DND-41 (cell line): Measurements from ENCODE around the gene FASTK.

Source experiments
- ATAC-seq: fragments of 200-7000 bp; cut with Tn5 transposase; 3 replicates; pipeline ENCODE4 v1.9.1; 2021; ENCODE audit warnings: low read depth; ENCODE audit not compliant: insufficient read depth
- DNase-seq: peaks from one replicate; pipeline ENCODE4 v3.0.0-alpha.2; 2020
- H2AFZ ChIP-seq: 2 replicates; pipeline ENCODE4 v1.6.0; 2012; ENCODE audit warnings: low read depth, low read length
- H3K27ac ChIP-seq: 2 replicates; pipeline ENCODE4 v1.5.1; 2012; ENCODE audit warnings: low read length, inconsistent platforms
- H3K27me3 ChIP-seq: fragments of 200-600 bp; sonication (generic); 2 replicates; pipeline ENCODE4 v1.6.0; 2012; ENCODE audit warnings: low read length, mild to moderate bottlenecking, inconsistent platforms; ENCODE audit not compliant: insufficient read depth, poor library complexity
- H3K36me3 ChIP-seq: 2 replicates; pipeline ENCODE4 v1.5.1; 2012; ENCODE audit warnings: low read length, inconsistent platforms; ENCODE audit not compliant: insufficient read depth
- H3K4me1 ChIP-seq: 2 replicates; pipeline ENCODE4 v1.5.1; 2012; ENCODE audit warnings: mild to moderate bottlenecking, low read length; ENCODE audit not compliant: insufficient read depth
- H3K4me2 ChIP-seq: 2 replicates; pipeline ENCODE4 v1.6.0; 2012; ENCODE audit warnings: mild to moderate bottlenecking, moderate library complexity, low read length, inconsistent platforms; ENCODE audit not compliant: insufficient read depth
- H3K4me3 ChIP-seq, 2 experiments: fragments of 200-600 bp in 1 of 2; shearing (Covaris generic) in 1 of 2; 2 replicates each; pipeline ENCODE4 v1.5.1; 2012 to 2016; ENCODE audit warnings: inconsistent platforms in 2 of 2, low read length in 2 of 2, mild to moderate bottlenecking in 2 of 2, low read depth in 1 of 2, moderate library complexity in 1 of 2
- H3K79me2 ChIP-seq: 2 replicates; pipeline ENCODE4 v1.6.0; 2012; ENCODE audit warnings: low read length, inconsistent platforms; ENCODE audit not compliant: insufficient read depth
- H3K9ac ChIP-seq: 2 replicates; pipeline ENCODE4 v1.6.0; 2012; ENCODE audit warnings: low read depth, mild to moderate bottlenecking, inconsistent platforms, low read length, moderate library complexity
- H3K9me3 ChIP-seq: 2 replicates; pipeline ENCODE4 v1.5.1; 2012; ENCODE audit warnings: low read length, moderate library complexity, mild to moderate bottlenecking, inconsistent platforms; ENCODE audit not compliant: insufficient read depth, severe bottlenecking
- H4K20me1 ChIP-seq: 2 replicates; pipeline ENCODE4 v1.6.0; 2012; ENCODE audit warnings: low read length; ENCODE audit not compliant: insufficient read depth
- EZH2 ChIP-seq: IDR thresholded peaks from 3 replicates; pipeline ENCODE4 v1.6.1; 2012; ENCODE audit warnings: borderline replicate concordance, low read depth, mild to moderate bottlenecking, moderate library complexity, low read length, inconsistent platforms; ENCODE audit not compliant: severe bottlenecking
- TF ChIP-seq, protein P1 (sequence below): IDR thresholded peaks from 2 replicates; pipeline ENCODE4 v1.5.1; 2012; ENCODE audit warnings: borderline replicate concordance, low read length, moderate library complexity, mild to moderate bottlenecking; ENCODE audit not compliant: poor library complexity, severe bottlenecking; ENCODE audit errors: extremely low read depth

Gene FASTK

DNA sequence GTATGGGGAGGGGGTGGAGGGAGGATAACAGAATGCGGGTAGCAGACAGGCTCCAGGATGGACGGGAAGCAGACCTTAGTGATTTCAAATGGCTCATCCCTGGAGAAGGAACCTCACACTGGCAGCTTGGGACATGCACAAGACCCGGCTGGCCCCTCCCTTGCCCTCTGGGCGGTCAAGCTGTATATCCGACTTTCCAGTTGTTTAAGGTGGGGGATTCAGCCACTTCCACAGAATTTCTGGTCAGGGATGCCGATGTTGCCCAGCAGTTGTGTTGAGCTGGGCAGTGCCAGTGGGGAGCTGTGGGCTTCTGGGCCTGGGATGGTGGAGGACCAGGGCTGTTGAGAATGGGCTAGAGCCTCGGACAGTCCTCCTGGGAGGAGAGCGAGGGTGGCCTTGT is 48.1 kb upstream of the FASTK start:
- Histone ChIP-seq H3K9ac (no peak overlapping the region), H3K27ac (no peak overlapping the region), H2AFZ (no peak overlapping the region), H4K20me1 (peaks cover 7% of the 10 kb centered on the region), H3K9me3 (no peaks in the 10 kb centered on the region), H3K4me2 (no peak overlapping the region), H3K4me3 (no peak overlapping the region), H3K27me3 (no peaks in the 10 kb centered on the region), H3K79me2 (no peaks in the 10 kb centered on the region), H3K36me3 (peaks cover 38% of the 10 kb centered on the region), H3K4me1 (no peaks in the 10 kb centered on the region)
- no peak for ATAC-seq
- no peak for DNase-seq
- TF ChIP-seq, protein P1, sequence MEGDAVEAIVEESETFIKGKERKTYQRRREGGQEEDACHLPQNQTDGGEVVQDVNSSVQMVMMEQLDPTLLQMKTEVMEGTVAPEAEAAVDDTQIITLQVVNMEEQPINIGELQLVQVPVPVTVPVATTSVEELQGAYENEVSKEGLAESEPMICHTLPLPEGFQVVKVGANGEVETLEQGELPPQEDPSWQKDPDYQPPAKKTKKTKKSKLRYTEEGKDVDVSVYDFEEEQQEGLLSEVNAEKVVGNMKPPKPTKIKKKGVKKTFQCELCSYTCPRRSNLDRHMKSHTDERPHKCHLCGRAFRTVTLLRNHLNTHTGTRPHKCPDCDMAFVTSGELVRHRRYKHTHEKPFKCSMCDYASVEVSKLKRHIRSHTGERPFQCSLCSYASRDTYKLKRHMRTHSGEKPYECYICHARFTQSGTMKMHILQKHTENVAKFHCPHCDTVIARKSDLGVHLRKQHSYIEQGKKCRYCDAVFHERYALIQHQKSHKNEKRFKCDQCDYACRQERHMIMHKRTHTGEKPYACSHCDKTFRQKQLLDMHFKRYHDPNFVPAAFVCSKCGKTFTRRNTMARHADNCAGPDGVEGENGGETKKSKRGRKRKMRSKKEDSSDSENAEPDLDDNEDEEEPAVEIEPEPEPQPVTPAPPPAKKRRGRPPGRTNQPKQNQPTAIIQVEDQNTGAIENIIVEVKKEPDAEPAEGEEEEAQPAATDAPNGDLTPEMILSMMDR, result no peak
- TF ChIP-seq EZH2, result no peak

DNA sequence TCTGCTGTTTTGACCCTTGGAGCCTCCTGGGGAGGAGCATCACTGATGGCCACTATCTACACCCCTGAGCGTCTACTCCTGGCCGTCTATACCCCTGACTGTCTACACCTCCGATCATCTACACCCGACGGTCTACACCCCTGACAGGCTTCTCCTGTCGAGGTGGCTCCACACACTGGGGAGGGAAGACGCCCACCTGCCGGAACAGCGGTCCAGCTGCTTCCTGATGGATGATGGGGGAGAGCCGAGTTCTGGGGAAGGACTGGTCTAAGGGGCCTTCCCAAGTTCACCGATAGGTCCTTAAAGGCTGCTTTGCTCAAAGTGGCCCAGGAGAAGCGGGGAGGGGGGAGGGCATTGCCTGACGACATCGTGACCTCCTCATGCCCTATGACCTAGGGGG is 47.5 kb upstream of the FASTK start:
- TF ChIP-seq, protein P1, result no peak
- no peak for TF ChIP-seq EZH2
- Histone ChIP-seq H3K9ac (no peak overlapping the region), H3K27me3 (no peaks in the 10 kb centered on the region), H3K4me1 (no peaks in the 10 kb centered on the region), H3K4me3 (no peak overlapping the region), H4K20me1 (peaks cover 7% of the 10 kb centered on the region), H3K27ac (no peak overlapping the region), H2AFZ (no peak overlapping the region), H3K79me2 (no peaks in the 10 kb centered on the region), H3K4me2 (no peak overlapping the region), H3K36me3 (peaks cover 35% of the 10 kb centered on the region), H3K9me3 (no peaks in the 10 kb centered on the region)
- DNase-seq (no peak), ATAC-seq (no peak)

DNA sequence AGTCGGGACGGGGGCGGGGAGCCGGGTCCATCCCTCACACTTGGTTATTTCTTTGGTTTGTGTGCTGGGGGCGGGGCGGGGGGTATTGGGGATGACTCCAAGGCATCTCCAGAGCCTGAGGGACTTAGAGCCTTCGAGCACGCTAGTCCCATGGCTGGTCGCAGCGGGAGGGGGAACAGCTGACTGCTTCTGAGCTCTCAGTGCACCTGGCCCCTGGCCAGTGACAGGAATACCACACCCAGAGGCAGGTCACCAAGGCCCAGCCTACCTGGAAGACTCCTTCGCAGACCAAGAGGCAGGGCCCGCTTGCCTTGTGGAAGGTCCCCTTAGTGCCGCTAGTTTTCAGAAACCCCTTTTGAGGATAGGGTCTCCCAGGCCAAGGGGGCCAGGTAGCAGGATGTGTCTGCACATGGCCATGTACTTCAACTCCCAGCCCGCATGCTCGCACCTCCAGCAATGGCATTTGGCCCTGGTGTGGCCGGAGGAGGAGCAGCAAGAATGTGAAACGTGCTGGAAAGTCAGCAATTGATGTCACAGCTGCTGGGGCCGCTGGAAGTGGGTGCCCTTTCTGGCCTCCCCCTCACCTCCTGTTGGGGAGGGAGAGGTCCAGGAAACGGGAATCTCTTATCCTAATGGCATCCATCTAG is 46.0 kb upstream of the FASTK start:
- ATAC-seq (no peak), DNase-seq (no peak)
- Histone ChIP-seq H4K20me1 (peaks cover 7% of the 10 kb centered on the region), H3K9ac (no peak overlapping the region), H3K4me1 (no peaks in the 10 kb centered on the region), H3K9me3 (no peaks in the 10 kb centered on the region), H3K4me3 (no peak overlapping the region), H3K27me3 (no peaks in the 10 kb centered on the region), H2AFZ (no peak overlapping the region), H3K36me3 (peaks cover 31% of the 10 kb centered on the region), H3K27ac (no peak overlapping the region), H3K4me2 (no peak overlapping the region), H3K79me2 (no peaks in the 10 kb centered on the region)
- TF ChIP-seq, protein P1, result no peak
- no peak for TF ChIP-seq EZH2
